ENCODE measurements around the gene PTPN13.

PTPN13 gene

GRCh38 chr4:86816501-86817273 is 222.6 kb downstream of the PTPN13 start:
- H3K27me3 ChIP-seq (ENCODE audit: insufficient read depth, low read length, poor library complexity, severe bottlenecking): no peaks in the 10 kb centered on the region
- no peak overlapping the region for H2AFZ ChIP-seq (ENCODE audit: low read length)
- no peaks in the 10 kb centered on the region for H3K36me3 ChIP-seq (ENCODE audit: insufficient read depth, low read length)
- H4K20me1 ChIP-seq (ENCODE audit: insufficient read depth, low read length, poor library complexity, severe bottlenecking): no peaks in the 10 kb centered on the region
- TF ChIP-seq CTCF (conservative IDR thresholded peaks at IDR 0.05; ENCODE audit: low read length) (no peak), EZH2phosphoT487 (IDR thresholded peaks at IDR 0.05; ENCODE audit: borderline replicate concordance) (no peak)
- H3K4me1 ChIP-seq (ENCODE audit: insufficient read depth, low read length, poor library complexity, severe bottlenecking): no peaks in the 10 kb centered on the region
- H3K79me2 ChIP-seq (ENCODE audit: insufficient read depth, low read length): no peaks in the 10 kb centered on the region
- no peak overlapping the region for H3K9ac ChIP-seq (ENCODE audit: low read depth, low read length, poor library complexity, severe bottlenecking)
- no peak overlapping the region for H3K4me3 ChIP-seq (ENCODE audit: low read length, poor library complexity, severe bottlenecking)
- no peaks in the 10 kb centered on the region for H3F3A ChIP-seq (ENCODE audit: low read depth)
- no peak overlapping the region for H3K4me2 ChIP-seq (ENCODE audit: low read depth, low read length, poor library complexity, severe bottlenecking)
- H3K9me2 ChIP-seq (replicated peaks; ENCODE audit: low read depth, low read length): no peaks in the 10 kb centered on the region
- no peaks in the 10 kb centered on the region; the same call in 1 of the 2 replicates for H3K9me3 ChIP-seq (ENCODE audit: insufficient read depth, low read depth, low read length)

GRCh38 chr4:86818211-86818610 is 224.1 kb downstream of the PTPN13 start:
- Histone ChIP-seq H3K4me2 (ENCODE audit: low read depth, low read length, poor library complexity, severe bottlenecking) (no peak overlapping the region), H3K36me3 (ENCODE audit: insufficient read depth, low read length) (no peaks in the 10 kb centered on the region), H3K9me3 (ENCODE audit: insufficient read depth, low read depth, low read length) (no peaks in the 10 kb centered on the region; the same call in 1 of the 2 replicates), H3K9ac (ENCODE audit: low read depth, low read length, poor library complexity, severe bottlenecking) (no peak overlapping the region), H3K4me1 (ENCODE audit: insufficient read depth, low read length, poor library complexity, severe bottlenecking) (no peaks in the 10 kb centered on the region), H2AFZ (ENCODE audit: low read length) (no peak overlapping the region), H3F3A (ENCODE audit: low read depth) (no peaks in the 10 kb centered on the region), H3K27me3 (ENCODE audit: insufficient read depth, low read length, poor library complexity, severe bottlenecking) (no peaks in the 10 kb centered on the region), H3K79me2 (ENCODE audit: insufficient read depth, low read length) (no peaks in the 10 kb centered on the region), H3K4me3 (ENCODE audit: low read length, poor library complexity, severe bottlenecking) (no peak overlapping the region), H4K20me1 (ENCODE audit: insufficient read depth, low read length, poor library complexity, severe bottlenecking) (no peaks in the 10 kb centered on the region), H3K9me2 (replicated peaks; ENCODE audit: low read depth, low read length) (no peaks in the 10 kb centered on the region)
- TF ChIP-seq EZH2phosphoT487 (IDR thresholded peaks at IDR 0.05; ENCODE audit: borderline replicate concordance) (no peak), CTCF (conservative IDR thresholded peaks at IDR 0.05; ENCODE audit: low read length) (no peak)

- Histone ChIP-seq H3K36me3 (ENCODE audit: insufficient read depth, low read length) (no peaks in the 10 kb centered on the region), H3K4me1 (ENCODE audit: insufficient read depth, low read length, poor library complexity, severe bottlenecking) (no peaks in the 10 kb centered on the region), H3K4me2 (ENCODE audit: low read depth, low read length, poor library complexity, severe bottlenecking) (no peak overlapping the region), H3K27me3 (ENCODE audit: insufficient read depth, low read length, poor library complexity, severe bottlenecking) (no peaks in the 10 kb centered on the region), H3K4me3 (ENCODE audit: low read length, poor library complexity, severe bottlenecking) (no peak overlapping the region), H3K9me3 (ENCODE audit: insufficient read depth, low read depth, low read length) (no peaks in the 10 kb centered on the region; the same call in 1 of the 2 replicates), H4K20me1 (ENCODE audit: insufficient read depth, low read length, poor library complexity, severe bottlenecking) (no peaks in the 10 kb centered on the region), H3K9ac (ENCODE audit: low read depth, low read length, poor library complexity, severe bottlenecking) (no peak overlapping the region), H2AFZ (ENCODE audit: low read length) (no peak overlapping the region), H3F3A (ENCODE audit: low read depth) (no peaks in the 10 kb centered on the region), H3K9me2 (replicated peaks; ENCODE audit: low read depth, low read length) (no peaks in the 10 kb centered on the region), H3K79me2 (ENCODE audit: insufficient read depth, low read length) (no peaks in the 10 kb centered on the region)
- TF ChIP-seq CTCF (conservative IDR thresholded peaks at IDR 0.05; ENCODE audit: low read length): no peak
- TF ChIP-seq EZH2phosphoT487 (IDR thresholded peaks at IDR 0.05; ENCODE audit: borderline replicate concordance): no peak
These were observed 224.7 kb downstream of the PTPN13 start for GRCh38 chr4:86818841-86819240.

Data from Loucy (cell line).